ENCODE results near the gene DGKI.
"Not testable (repeated sequence)": the region's sequence is repeated elsewhere in the genome, so short reads cannot be mapped to it uniquely, and the experiment has no call there.

DGKI gene

GRCh38 chr7:137453356-137453755 lies 393.4 kb downstream of the DGKI start:
- DNase-seq: no peak

- DNase-seq: no peak
These were observed 397.8 kb downstream of the DGKI start for GRCh38 chr7:137449016-137449415.

DNA sequence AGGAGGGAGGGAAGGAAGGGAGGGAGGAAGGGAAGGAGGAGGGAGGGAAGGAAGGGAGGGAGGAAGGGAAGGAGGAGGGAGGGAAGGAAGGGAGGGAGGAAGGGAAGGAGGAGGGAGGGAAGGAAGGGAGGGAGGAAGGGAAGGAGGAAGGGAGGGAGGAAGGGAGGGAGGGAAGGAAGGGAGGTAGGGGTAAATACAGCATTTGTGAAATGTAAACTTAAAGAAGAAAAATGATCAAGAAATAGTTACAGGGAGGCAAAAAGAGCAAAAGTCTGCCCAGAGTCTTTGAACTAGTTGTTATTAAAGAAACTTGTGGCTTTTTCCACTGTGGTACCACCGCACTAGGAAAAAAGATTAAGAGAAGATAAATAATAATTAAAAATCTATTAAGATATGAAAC lies 398.2 kb downstream of the DGKI start:
- DNase-seq: not testable (repeated sequence)

GRCh38 chr7:137446025-137446424 lies 400.7 kb downstream of the DGKI start:
- no peak for DNase-seq

GRCh38 chr7:137445268-137445667 lies 401.5 kb downstream of the DGKI start:
- no peak for DNase-seq

DNA sequence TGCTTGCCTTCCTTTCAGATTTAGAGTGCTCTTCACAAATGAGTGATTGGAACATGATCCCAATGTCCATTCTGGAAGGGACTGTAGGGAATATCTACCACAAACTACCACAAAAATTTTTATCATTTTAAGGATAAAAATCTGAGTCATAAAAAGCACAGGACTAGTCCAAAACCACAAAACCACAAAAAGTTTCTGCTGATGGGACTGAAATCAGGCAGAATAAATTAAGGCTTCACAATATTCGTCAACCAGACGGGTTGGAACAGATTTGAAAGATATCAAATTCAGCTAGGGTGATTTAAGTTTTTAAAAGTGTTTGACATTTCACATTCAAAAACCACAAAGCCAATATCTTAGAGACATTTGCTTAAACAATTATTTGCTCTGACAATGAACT lies 403.2 kb downstream of the DGKI start:
- no peak for DNase-seq

GRCh38 chr7:137441451-137441850 lies 405.3 kb downstream of the DGKI start:
- DNase-seq: no peak

DNA sequence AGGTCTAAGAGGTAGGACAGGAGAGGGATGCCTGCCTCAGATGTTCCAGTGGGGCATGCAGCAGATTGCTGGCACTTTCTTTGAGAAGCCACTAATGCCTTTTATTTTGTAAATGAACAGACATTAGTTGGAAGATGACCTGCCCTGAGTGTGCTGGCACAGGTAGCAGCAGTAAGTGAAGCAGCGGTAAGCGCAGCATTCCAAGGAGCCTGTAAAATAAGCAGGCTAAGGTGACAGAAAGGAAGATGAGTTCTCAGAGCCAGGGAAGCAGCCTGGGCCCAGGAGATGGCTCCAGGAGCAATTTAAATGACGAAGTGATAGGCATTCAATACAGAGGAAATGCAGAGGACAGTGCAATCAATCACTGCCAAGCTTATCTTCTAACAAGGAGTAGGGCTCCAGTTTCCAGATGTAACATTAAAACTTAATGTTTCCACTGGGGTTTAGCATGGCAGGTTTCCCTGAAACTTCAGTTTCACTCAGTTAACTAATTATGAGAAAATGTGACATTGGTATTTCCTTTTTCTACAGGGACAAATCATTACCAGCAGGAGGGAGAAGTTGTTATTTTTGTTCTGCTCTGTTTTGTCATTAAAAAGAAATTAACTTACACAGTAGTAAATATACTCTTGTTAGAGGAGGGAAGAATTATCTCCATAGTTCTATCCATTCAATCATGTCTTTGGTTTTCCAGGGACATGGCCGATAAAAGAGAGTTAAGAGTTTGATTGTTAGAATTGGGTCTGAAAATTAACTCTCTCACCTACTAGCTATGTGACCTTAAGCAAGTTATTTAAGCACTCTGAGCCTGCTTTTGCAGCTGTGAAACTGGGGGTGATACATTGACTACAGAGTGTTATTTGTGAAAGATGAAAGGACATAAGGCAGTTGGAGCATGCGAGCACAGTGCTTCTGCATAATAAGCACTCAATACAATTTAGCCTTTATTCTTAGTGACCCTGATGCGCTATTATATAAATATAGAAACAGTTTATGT lies 406.6 kb downstream of the DGKI start:
- no peak for DNase-seq

DNA sequence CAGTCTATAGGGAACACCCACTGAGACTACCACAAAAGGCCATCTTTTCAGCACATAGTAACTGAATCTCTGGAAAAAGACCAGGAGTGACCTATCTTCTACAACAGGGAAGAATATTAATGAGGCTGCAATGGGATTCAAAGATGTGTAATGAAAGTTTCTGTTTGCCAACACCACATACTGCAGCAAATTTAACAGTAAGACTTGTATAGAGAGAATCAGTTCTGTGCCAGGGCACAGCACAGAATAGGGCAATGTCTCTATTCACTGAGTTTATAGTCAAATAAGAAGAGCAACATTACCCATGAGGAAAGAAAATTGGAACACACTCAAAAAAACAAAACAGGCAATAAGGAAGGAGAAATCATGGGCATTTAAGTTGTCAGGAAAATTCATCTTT lies 411.8 kb downstream of the DGKI start:
- no peak for DNase-seq

- no peak for DNase-seq
These were observed 412.2 kb downstream of the DGKI start for GRCh38 chr7:137434530-137434929.

GRCh38 chr7:137423321-137423720 lies 423.5 kb downstream of the DGKI start:
- DNase-seq: no peak

DNA sequence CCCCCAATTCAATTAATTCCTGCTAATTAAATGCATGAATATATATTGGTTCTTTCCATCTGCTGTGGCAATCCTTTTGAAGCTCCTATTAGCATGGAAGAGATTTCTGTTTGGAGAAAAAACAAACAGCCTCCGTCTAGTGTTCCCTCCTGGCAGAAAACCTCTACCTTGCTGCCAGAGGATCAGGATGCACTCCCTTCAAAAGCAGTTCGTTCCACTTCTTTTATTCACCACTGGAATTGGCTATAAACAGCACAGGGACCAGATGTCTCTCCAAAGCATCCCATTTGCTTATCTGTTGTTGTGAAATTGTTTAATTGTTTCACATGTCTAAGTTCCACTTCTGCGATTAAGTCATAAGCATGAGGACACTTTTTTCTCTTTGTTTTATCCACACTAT lies 425.4 kb downstream of the DGKI start:
- DNase-seq: no peak

GRCh38 chr7:137418841-137419240 lies 427.9 kb downstream of the DGKI start:
- no peak for DNase-seq

DNA sequence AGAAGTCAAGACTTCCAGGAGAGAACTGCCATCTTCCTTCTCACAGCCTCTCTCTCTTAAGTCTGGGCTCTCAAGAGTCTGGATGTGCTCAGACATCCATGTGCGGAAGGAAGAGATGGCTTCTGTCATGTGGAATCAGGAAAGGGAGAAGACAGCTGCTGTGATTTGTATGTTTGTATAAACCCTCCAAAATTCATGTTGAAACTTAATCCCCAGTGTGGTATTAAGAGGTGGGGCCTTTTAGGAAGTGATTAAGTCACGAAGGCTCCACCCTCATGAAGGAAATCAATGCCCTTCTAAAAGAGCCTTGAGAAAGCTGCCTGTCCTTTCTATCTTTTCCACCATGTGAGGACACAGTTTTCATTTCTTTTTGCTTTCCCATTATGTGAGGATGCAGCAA lies 429.3 kb downstream of the DGKI start:
- no peak for DNase-seq

- DNase-seq: no peak
These were observed 432.9 kb downstream of the DGKI start for GRCh38 chr7:137413901-137414300.

- DNase-seq: no peak
These were observed 435.3 kb downstream of the DGKI start for GRCh38 chr7:137411446-137411845.

- no peak for DNase-seq
These were observed 438.6 kb downstream of the DGKI start for GRCh38 chr7:137408126-137408525.

DNA sequence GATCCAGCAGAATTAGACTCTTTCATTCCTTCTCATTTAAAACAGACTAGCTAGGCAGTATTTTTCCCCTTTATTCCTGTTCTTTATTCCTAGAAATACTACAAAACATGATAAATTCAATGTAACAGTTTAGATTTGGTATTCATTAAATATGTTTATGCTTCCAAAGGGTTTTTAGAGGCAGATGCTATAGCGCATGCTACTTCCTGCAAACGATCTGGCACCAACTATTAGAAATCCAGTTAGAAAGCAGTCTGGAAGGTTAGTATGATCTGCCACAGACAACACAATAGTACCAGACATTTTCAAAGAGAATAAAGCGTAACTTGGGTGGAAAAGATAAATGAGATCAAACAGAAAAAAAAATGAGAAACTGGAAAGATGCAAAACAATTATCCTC lies 439.7 kb downstream of the DGKI start:
- no peak for DNase-seq

DNA sequence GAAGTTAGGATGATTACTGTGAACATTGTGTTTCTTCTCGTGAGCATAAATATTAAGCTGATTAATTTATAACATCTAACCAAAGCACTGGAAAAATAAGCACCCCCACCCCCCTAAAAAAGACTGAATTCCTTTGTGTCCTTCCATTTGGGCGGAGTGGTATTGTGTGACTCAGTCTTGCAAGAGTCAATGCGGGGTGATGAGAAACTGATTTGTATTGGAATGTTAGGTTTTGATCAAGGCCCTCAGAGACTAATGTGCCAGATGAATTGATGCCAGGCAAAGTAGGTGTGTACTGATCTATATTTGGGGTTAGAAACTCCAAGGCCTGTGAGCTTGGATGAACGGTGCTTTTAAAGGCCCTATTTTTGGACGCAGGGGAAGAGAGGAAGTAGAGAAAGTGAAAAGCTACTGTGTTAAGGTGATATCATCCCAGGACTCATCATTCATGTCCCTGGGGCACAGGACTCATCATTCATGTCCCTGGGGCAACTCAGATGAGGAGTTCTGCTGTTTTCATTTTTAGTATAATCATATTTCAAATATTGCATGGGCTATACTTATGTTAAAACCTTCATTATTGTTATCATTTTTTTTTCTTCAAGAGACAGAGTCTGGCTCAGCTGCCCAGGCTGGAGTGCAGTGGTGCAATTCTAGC lies 442.0 kb downstream of the DGKI start:
- DNase-seq: no peak

DNA sequence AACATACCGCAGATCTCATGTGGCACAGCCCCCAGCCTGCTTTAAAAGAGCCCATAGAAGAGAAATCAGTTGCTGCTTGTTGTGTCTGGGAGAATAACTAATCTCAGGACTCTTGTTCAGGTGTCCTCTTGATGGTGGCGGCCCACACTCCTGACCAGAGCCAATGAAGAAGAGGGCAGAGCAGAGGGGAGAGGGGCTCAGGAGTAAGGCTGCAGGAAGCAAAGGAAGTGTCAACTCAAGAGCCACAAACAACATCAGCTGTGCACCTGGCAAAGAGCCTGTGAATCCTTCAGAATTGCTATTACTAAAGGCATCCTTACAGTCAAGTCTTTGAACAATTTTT lies 443.4 kb downstream of the DGKI start:
- DNase-seq: no peak

DNA sequence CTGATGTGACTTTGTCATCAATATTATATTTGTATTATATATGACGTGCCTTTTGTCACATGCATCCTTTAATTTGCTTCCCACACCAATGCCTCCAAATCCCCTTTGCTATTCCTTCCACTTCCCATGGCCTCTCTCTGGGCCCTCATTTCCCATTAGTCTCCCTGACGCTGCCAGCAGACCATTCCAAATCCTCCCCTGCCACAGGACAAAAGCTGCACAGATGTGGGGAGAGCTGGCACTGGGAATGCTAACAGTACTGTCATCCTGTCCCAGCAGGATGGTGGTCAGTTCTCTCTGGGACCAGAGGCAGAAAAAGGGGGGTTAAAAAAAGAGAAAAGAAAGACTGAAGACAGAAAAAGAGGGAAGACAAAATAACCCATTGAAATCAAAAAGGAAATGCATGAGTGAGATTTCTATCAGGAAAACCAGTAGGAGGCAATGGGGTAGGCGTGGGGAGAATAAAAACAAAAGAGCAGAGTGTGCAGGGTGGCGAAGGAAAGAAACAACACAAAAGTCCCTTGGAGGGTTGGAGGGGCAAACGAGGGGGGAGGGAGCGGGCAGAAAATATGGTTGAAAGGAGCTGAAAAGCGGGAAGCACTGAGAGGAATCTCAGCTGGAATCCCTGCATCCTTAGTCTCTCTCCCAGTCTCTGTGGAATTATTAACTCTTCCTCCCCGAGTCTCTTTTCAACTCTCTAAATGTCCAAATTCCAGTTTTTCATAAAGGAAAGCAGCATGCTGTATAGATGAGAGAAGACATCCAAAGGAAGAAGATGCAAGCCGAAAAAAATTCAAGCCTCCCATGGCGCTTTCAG lies 444.0 kb downstream of the DGKI start:
- no peak for DNase-seq

DNA sequence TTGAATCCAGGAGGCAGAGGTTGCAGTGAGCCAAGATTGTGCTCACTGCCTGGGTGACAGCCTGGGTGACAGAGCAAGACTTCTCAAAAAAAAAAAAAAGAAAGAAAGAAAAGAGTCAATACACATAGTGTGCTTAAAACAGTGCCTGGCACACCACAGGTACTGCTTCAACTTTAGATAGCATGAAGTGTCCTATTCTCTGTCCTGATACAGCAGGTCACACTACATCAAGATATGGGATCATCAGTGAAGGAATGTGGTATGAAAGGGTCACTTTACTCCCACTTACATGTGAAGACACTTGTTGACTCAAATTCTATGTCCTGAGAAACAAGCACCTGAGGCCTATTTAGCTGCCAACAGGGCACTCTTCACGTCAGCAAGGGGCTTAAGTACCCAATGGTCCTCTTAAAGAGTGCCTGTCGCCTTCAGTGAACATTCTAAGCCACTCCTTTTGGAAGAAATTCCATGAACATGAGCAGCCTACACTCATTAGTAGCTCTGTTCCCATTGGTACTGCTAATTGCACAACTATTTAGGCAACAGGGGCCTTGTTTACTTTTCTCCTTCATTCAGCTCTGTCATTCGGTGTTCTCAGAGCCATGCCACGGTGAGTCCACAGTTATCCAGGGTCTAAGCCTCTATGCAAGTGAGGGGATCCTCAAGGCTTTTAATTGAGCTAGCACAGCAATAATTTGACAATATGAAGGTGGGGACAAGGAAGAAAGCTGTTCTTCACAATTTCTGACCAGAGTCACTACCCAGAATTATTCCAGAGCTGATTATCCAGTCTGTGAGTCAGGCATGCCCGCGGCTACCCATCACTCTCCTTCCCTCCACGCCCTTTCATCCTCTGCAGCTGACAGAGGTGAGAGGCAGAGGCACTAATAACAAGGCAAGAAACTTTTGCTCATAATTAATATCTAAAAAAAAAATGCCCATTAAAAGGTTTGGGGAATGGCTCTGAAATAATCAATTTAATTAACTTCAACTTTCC lies 446.6 kb downstream of the DGKI start:
- no peak for DNase-seq

All from NCI-H1436 treated with DMSO at 0.1 percent for 48 hours (cell line).